Calu3 (cell line): ENCODE results near the gene IGF2BP2. TPM values are rescaled to one million over a fixed set of nuclear protein-coding genes. Genes with fewer than 3 reads are reported as not detected.
"Not testable (repeated sequence)": the region's sequence is repeated elsewhere in the genome, so short reads cannot be mapped to it uniquely, and the experiment has no call there.

Experiments used
- BruUV-seq: library from RNA; stranded (reverse); fragments of 400-500 nt; replicated peaks from 2 replicates; lab custom pipeline; 2021; lab: Mats Ljungman, UMichigan
- CTCF ChIA-PET: fragments of 300-600 bp; sonication (Branson Sonifier 250); formaldehyde crosslinking; loops from one replicate; lab custom pipeline; 2022; ENCODE audit warnings: antibody characterized with exemption; lab: Charles Lee
- DNase-seq: peaks from one replicate; pipeline ENCODE4 v3.0.0; 2022
- H3K27ac Mint-ChIP-seq: one replicate; pipeline ENCODE4 v1.8.0; 2022; ENCODE audit warnings: mixed read lengths; ENCODE audit not compliant: unreplicated experiment
- H3K27me3 Mint-ChIP-seq: one replicate; pipeline ENCODE4 v1.8.0; 2022; ENCODE audit warnings: mixed read lengths; ENCODE audit not compliant: unreplicated experiment
- H3K36me3 Mint-ChIP-seq: one replicate; pipeline ENCODE4 v1.8.0; 2022; ENCODE audit warnings: mild to moderate bottlenecking, moderate library complexity, mixed read lengths; ENCODE audit not compliant: insufficient read depth, unreplicated experiment
- H3K4me1 Mint-ChIP-seq: one replicate; pipeline ENCODE4 v1.8.0; 2022; ENCODE audit warnings: mild to moderate bottlenecking, low read depth, mixed read lengths; ENCODE audit not compliant: unreplicated experiment
- H3K4me3 Mint-ChIP-seq: one replicate; pipeline ENCODE4 v1.8.0; 2022; ENCODE audit warnings: mild to moderate bottlenecking, low read depth, moderate library complexity, mixed read lengths; ENCODE audit not compliant: unreplicated experiment
- H3K9me3 Mint-ChIP-seq: one replicate; pipeline ENCODE4 v1.8.0; 2022; ENCODE audit warnings: low read depth, mixed read lengths; ENCODE audit not compliant: unreplicated experiment
- intact Hi-C: fragments of 100-400 bp; cut with micrococcal nuclease; formaldehyde crosslinking; loops from one replicate; pipeline ENCODE4 v1.10.0; 2022; ENCODE audit not compliant: unreplicated experiment
- total RNA-seq: library from RNA; stranded (reverse); gene quantifications from 2 replicates; pipeline ENCODE4 v1.2.3, GENCODE V29; 2022
- TF ChIP-seq, protein P1 (sequence below): fragments of 200-600 bp; IDR thresholded peaks from one replicate; pipeline ENCODE4 v1.8.0; 2022; ENCODE audit warnings: antibody characterized with exemption; ENCODE audit not compliant: unreplicated experiment

The IGF2BP2 gene
- total RNA-seq, 1 experiment from 2014 or later, result 156 TPM

DNA sequence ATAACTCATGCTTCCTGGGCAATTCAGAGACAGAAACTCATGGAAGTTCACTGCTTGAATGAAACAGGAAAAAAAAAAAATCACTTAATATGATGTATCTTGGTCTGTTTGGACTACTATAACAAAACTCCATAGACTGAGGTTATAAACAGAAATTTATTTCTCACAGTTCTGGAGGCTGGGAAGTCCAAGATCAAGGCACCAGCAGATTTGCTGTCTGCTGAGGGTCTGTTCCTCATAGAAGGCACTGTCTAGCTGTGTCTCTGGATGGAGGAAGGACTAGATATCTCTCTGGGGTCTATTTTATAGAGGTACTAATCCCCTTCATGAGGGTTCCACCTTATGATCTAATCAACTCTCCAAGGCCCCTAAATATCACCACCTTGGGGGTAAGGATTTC, 119.3 kb downstream of the IGF2BP2 start:
- intact Hi-C loops, result no loop called here
- no peak for DNase-seq
- Mint-ChIP-seq H3K4me3 (no peak overlapping the region), H3K4me1 (peaks cover 56% of the 10 kb centered on the region), H3K9me3 (no peaks in the 10 kb centered on the region), H3K27me3 (no peaks in the 10 kb centered on the region), H3K27ac (no peak overlapping the region), H3K36me3 (peaks cover 24% of the 10 kb centered on the region)
- no TSS peak for BruUV-seq
- CTCF ChIA-PET, result no interaction called here
- TF ChIP-seq, protein P1, sequence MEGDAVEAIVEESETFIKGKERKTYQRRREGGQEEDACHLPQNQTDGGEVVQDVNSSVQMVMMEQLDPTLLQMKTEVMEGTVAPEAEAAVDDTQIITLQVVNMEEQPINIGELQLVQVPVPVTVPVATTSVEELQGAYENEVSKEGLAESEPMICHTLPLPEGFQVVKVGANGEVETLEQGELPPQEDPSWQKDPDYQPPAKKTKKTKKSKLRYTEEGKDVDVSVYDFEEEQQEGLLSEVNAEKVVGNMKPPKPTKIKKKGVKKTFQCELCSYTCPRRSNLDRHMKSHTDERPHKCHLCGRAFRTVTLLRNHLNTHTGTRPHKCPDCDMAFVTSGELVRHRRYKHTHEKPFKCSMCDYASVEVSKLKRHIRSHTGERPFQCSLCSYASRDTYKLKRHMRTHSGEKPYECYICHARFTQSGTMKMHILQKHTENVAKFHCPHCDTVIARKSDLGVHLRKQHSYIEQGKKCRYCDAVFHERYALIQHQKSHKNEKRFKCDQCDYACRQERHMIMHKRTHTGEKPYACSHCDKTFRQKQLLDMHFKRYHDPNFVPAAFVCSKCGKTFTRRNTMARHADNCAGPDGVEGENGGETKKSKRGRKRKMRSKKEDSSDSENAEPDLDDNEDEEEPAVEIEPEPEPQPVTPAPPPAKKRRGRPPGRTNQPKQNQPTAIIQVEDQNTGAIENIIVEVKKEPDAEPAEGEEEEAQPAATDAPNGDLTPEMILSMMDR, result no peak

DNA sequence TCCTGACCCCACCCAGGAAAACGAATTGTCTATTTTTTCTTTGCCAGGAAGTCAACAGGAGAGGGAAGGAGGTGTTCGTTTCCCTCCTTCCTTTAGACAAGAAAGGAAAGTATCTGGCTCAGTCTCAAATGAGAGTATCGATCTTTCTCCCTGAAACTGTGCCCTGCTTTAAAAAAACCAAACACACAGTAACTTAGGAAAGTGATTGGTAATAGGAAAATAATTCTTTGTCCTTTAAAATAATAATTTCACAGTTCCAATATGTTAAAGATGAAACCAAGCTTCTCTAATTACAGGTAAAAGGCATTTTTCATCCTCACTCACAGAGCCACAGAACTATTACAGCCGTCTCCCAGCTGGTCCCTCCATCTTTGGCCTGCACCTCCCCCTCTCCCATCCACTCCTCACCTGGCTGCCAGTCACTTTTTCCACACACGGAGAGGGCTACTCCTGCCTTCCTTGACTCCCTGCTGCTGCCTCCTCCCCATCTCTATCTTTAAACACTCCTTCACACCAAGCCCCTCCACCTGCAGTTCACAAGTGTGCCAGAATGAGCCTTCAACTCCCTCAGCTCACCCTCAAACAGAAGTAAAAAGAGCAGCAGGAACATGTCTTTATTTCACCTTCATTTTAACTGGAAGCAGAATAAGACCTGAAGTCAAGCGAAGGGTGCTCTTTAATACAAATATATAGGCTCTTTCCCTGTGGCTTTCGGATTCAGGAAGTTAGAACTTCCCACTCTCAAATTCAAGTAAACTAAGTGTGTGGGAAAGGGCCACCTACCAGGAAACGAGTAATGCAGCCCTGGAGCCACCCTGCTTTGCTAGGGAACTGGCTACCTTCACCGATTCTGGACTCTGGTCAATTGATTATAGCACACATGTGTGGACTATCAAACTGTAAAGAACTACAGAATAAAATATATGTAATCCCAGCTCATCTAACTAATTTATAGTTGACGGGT, 122.3 kb downstream of the IGF2BP2 start:
- H3K27me3 Mint-ChIP-seq, result no peaks in the 10 kb centered on the region
- CTCF ChIA-PET, result interaction anchor here (1.5 to 2.9 kb wide), 4 partner anchors 14 to 42 kb away, joined by 6 to 17 read pairs (median 12); no protein-coding TSS in a partner anchor
- TSS peak; percentile 96 for BruUV-seq
- peaks cover 48% of the 10 kb centered on the region for H3K4me1 Mint-ChIP-seq
- H3K4me3 Mint-ChIP-seq, result peak overlapping the region; percentile 67
- intact Hi-C loops, result loop anchor here (2.0 kb wide), 1 partner anchor 14 kb away; no protein-coding TSS in a partner anchor
- TF ChIP-seq, protein P1, result no peak
- H3K27ac Mint-ChIP-seq, result peak overlapping the region; percentile 92
- no peaks in the 10 kb centered on the region for H3K9me3 Mint-ChIP-seq
- H3K36me3 Mint-ChIP-seq, result peaks cover 27% of the 10 kb centered on the region
- DNase-seq, result peak; percentile 78

DNA sequence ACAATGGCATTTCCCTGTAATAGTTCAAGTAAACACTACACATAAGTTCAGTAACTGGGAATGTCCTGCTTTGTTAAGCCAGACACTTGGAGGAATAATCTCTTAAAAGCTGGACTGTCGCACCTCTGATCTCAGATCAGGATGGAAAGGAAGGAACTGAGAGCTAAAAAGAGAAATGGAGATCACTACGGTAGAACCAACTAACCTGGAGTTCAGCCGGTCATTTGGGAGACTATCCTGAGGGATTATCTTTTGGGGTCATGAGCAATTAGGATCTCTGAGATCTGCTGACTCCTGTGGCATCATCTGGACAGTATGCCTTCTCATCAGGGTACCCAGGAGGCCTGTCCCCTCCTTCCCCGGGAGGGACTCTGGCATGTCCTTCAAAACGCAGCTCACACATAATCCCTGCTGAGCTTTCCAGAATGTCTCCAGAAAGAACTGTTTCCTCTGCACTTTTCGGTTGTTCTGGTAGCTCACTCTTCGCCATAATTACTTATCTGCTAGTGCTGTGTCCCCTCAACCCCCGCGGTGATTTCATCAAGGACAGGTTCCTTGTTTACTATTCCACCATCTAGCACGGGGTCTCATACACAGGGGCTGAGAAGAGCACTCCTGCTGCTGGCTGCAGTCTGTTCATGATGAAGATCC, 123.1 kb downstream of the IGF2BP2 start:
- Mint-ChIP-seq H3K27ac (peak overlapping the region; percentile 92), H3K4me3 (peak overlapping the region; percentile 67), H3K9me3 (no peaks in the 10 kb centered on the region), H3K36me3 (peaks cover 27% of the 10 kb centered on the region), H3K4me1 (peaks cover 48% of the 10 kb centered on the region), H3K27me3 (no peaks in the 10 kb centered on the region)
- TF ChIP-seq, protein P1, result no peak
- peak; percentile 49 for DNase-seq
- TSS peak; percentile 59 for BruUV-seq
- CTCF ChIA-PET, result interaction anchor here (0.6 to 2.9 kb wide), 6 partner anchors 13 to 230 kb away, joined by 6 to 17 read pairs (median 7); no protein-coding TSS in a partner anchor
- intact Hi-C loops, result loop anchor here (2.0 kb wide), 1 partner anchor 13 kb away; no protein-coding TSS in a partner anchor

DNA sequence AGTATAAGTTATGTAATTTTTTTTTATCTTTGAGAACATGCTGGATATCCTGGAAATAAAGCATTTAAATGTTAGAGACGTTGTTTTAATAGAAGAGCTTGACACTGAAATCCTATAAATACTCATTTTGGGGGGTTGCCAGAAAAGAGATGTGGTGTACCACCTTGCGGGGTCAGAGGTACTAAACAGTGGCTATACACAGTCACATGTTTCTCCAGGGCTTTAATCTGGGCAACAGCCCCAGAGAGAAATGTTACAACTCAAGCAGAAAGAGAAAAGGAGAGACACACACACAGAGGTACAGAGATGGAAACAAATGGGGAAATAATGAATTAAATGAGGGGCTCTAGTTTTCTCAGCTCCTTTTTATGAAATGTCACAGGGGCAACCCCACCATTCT, 124.9 kb downstream of the IGF2BP2 start:
- TF ChIP-seq, protein P1, result no peak
- intact Hi-C loops, result no loop called here
- Mint-ChIP-seq H3K9me3 (no peaks in the 10 kb centered on the region), H3K4me3 (no peak overlapping the region), H3K27me3 (no peaks in the 10 kb centered on the region), H3K27ac (peak overlapping the region; percentile 32), H3K4me1 (peaks cover 57% of the 10 kb centered on the region), H3K36me3 (peaks cover 33% of the 10 kb centered on the region)
- BruUV-seq, result no TSS peak
- no peak for DNase-seq
- CTCF ChIA-PET, result interaction anchor here (1.3 to 1.8 kb wide), 2 partner anchors 11 to 34 kb away, joined by 3 to 7 read pairs; no protein-coding TSS in a partner anchor

DNA sequence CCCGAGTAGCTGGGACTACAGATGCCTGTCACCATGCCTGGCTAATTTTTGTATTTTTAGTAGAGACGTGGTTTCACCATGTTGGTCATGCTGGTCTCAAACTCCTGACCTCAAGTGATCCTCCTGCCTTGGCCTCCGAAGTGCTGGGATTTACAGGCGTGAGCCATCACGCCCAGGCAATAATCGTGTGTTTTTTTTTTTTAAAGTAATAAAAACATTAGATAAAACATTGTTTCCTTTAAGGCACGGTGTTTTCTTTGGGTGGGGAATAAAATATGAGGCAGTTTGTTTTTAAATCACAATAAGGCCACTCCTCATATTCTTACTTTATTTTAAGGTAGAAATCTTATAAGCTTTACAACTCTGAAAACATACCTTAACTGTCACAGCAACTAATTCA, 127.6 kb downstream of the IGF2BP2 start:
- CTCF ChIA-PET, result interaction anchor here (1.4 kb wide), 1 partner anchor 20 kb away, joined by 3 read pairs; no protein-coding TSS in a partner anchor
- DNase-seq, H3K27ac Mint-ChIP-seq, intact Hi-C loops, H3K4me3 Mint-ChIP-seq, H3K9me3 Mint-ChIP-seq, H3K27me3 Mint-ChIP-seq, BruUV-seq: not testable (repeated sequence)
- peaks cover 34% of the 10 kb centered on the region for H3K36me3 Mint-ChIP-seq
- H3K4me1 Mint-ChIP-seq, result peaks cover 33% of the 10 kb centered on the region
